DND-41 (cell line): ENCODE measurements around the gene PREX1.

Experiments used
- EZH2 ChIP-seq: IDR thresholded peaks from 3 replicates; pipeline ENCODE4 v1.6.1; 2012; ENCODE audit warnings: borderline replicate concordance, low read depth, mild to moderate bottlenecking, moderate library complexity, low read length, inconsistent platforms; ENCODE audit not compliant: severe bottlenecking
- TF ChIP-seq, protein P1 (sequence below): IDR thresholded peaks from 2 replicates; pipeline ENCODE4 v1.5.1; 2012; ENCODE audit warnings: borderline replicate concordance, low read length, moderate library complexity, mild to moderate bottlenecking; ENCODE audit not compliant: poor library complexity, severe bottlenecking; ENCODE audit errors: extremely low read depth

DNA sequence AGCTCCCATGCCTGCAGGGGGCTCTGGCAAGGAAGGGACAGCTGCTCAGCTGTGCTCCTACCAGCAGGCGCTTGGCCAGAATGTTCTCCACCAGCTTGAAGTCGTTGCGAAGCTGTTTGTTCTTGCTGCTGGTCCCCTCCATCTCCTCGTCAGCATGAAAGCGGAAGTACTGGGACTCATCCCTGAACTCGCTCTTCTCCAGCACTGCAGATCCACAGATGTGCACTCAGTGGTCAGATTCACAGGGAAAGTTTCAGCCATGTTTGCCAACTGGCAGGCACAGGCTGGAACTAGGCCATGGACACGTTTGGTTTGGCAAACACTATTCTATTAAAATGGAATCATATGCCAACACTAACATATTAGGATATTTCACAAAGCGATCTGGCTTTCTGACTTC is 167.9 kb downstream of the PREX1 start:
- TF ChIP-seq, protein P1, sequence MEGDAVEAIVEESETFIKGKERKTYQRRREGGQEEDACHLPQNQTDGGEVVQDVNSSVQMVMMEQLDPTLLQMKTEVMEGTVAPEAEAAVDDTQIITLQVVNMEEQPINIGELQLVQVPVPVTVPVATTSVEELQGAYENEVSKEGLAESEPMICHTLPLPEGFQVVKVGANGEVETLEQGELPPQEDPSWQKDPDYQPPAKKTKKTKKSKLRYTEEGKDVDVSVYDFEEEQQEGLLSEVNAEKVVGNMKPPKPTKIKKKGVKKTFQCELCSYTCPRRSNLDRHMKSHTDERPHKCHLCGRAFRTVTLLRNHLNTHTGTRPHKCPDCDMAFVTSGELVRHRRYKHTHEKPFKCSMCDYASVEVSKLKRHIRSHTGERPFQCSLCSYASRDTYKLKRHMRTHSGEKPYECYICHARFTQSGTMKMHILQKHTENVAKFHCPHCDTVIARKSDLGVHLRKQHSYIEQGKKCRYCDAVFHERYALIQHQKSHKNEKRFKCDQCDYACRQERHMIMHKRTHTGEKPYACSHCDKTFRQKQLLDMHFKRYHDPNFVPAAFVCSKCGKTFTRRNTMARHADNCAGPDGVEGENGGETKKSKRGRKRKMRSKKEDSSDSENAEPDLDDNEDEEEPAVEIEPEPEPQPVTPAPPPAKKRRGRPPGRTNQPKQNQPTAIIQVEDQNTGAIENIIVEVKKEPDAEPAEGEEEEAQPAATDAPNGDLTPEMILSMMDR: no peak
- no peak for TF ChIP-seq EZH2
